Measurements from ENCODE around the gene C1QTNF5. TPM values are rescaled to one million over a fixed set of nuclear protein-coding genes. Genes with fewer than 3 reads are reported as not detected.

Gene C1QTNF5
- total and polyA plus RNA-seq, 2 of the 8 experiments (the other 6 are each of a cell fraction or from before 2014, with no cell fraction given) = 2.2 to 2.7 TPM

- 93% methylated on average over 5 of the region's 5 CpGs; no CpG with 5 or more reads in 1 of the 2 experiments for WGBS, 2 experiments (ENCODE audit: extremely low coverage in 1 of 2, insufficient coverage in 1 of 2, insufficient read length in 1 of 2, insufficient replicate concordance in 2 of 2, low coverage in 1 of 2, low lambda C conversion rate in 2 of 2, missing lambda C conversion rate in 1 of 2)
Observed at GRCh38 chr11:119306373-119306890, 34.3 kb downstream of the C1QTNF5 start.

More at GRCh38 chr11:119306373-119306890, 34.3 kb downstream of the C1QTNF5 start:
- Histone ChIP-seq H3K23ac (ENCODE audit: insufficient read length) (no peak overlapping the region), H3K14ac (ENCODE audit: insufficient read length) (no peak overlapping the region), H3K27me3 (replicated peaks in 1 of 4; ENCODE audit: control insufficient read depth in 3 of 4, extremely low read depth in 1 of 4, insufficient read depth in 3 of 4, low read length in 3 of 4) (no peaks in the 10 kb centered on the region), H3K79me1 (ENCODE audit: low read depth, low read length) (no peaks in the 10 kb centered on the region; the same call in 1 of the 2 replicates), H2BK120ac (replicated peaks; ENCODE audit: low read depth, low read length) (no peak overlapping the region), H2AK5ac (ENCODE audit: low read depth, low read length) (no peak overlapping the region), H4K5ac (ENCODE audit: insufficient read length, low read depth, low read length) (no peak overlapping the region), H2BK5ac (ENCODE audit: low read depth, low read length) (0 out of 2 replicates have a peak overlapping the region, but pooled peaks have one; percentile 0), H3K27ac (ENCODE audit: low read depth, low read length) (no peak overlapping the region; the same call in 1 of the 2 replicates), H4K91ac (replicated peaks; ENCODE audit: insufficient read length, low read length) (no peak overlapping the region), H2BK20ac (ENCODE audit: low read length) (no peak overlapping the region), H4K8ac (ENCODE audit: extremely low read depth, insufficient read depth, low read length) (no peak overlapping the region), H3K23me2 (ENCODE audit: low read depth, low read length) (no peaks in the 10 kb centered on the region), H3K18ac (ENCODE audit: extremely low read depth, low read length) (no peak overlapping the region), H3K36me3 (ENCODE audit: control insufficient read depth in 2 of 4, insufficient read depth in 4 of 4, low read length in 3 of 4) (peaks cover 7 to 48% (median 22%) of the 10 kb centered on the region in 4 experiments; a peak in 7 of 8 replicates), H4K20me1 (replicated peaks in 1 of 2; ENCODE audit: control insufficient read depth in 1 of 2, insufficient read depth in 2 of 2, low read length in 2 of 2) (peaks cover 6 to 7% of the 10 kb centered on the region in 2 experiments), H3K56ac (replicated peaks; ENCODE audit: insufficient read length, low read depth, low read length) (no peak overlapping the region), H3K4me1 (replicated peaks in 1 of 4; ENCODE audit: control insufficient read depth in 3 of 4, insufficient read depth in 4 of 4, low read length in 3 of 4) (no peaks in the 10 kb centered on the region), H3K79me2 (ENCODE audit: control insufficient read depth in 1 of 2, insufficient read depth in 2 of 2, low read length in 2 of 2) (no peaks in the 10 kb centered on the region), H2BK15ac (ENCODE audit: low read length) (no peak overlapping the region), H2BK12ac (ENCODE audit: low read depth, low read length) (no peak overlapping the region), H3K4me2 (ENCODE audit: insufficient read depth in 1 of 2, low read depth in 2 of 2, low read length in 2 of 2) (no peak overlapping the region), H2AFZ (ENCODE audit: low read length) (no peak overlapping the region), H3K4ac (replicated peaks; ENCODE audit: insufficient read length, low read depth, low read length) (no peak overlapping the region), H3K9me3 (ENCODE audit: insufficient read depth in 2 of 2, low read depth in 1 of 2, low read length in 1 of 2) (no peaks in the 10 kb centered on the region), H3K4me3 (ENCODE audit: extremely low read depth in 1 of 4, insufficient read depth in 2 of 4, low read depth in 3 of 4, low read length in 4 of 4) (no peak overlapping the region), H3K9ac (replicated peaks in 1 of 4; ENCODE audit: extremely low read depth in 1 of 4, low read depth in 3 of 4, low read length in 3 of 4) (no peak overlapping the region)
- ChIA-PET POLR2A (ENCODE audit: partially characterized antibody) (interaction anchor here (1.0 to 5.6 kb wide), 4 partner anchors 11 to 194 kb away, joined by 3 to 44 read pairs (median 4); partner anchors contain the start of gene MCAM), CTCF (ENCODE audit: partially characterized antibody) (interaction anchor here (0.7 to 13.8 kb wide), 11 partner anchors 9 to 137 kb away, joined by 3 to 174 read pairs (median 5); no protein-coding TSS in a partner anchor)
- DNase-seq (ENCODE audit: low read depth in 1 of 2, low spot score in 2 of 2) (no peak), FAIRE-seq (no peak)
- TF ChIP-seq POLR2AphosphoS5 (IDR thresholded peaks at IDR 0.05; ENCODE audit: low read depth, low read length) (peak; percentile 51), SUZ12 (IDR thresholded peaks at IDR 0.05; ENCODE audit: low read length) (no peak)

Measured in H1 (cell line).